DMS153 treated with DMSO at 0.1 percent for 48 hours (cell line): ENCODE results near the gene SLC35D3.
A peak's percentile ranks its signal among the peaks of the same experiment; 100 is the strongest.
"Not testable (repeated sequence)": the region's sequence is repeated elsewhere in the genome, so short reads cannot be mapped to it uniquely, and the experiment has no call there.

Experiments used
- DNase-seq: peaks from one replicate; lab custom pipeline; 2025; ENCODE audit not compliant: unreplicated experiment; lab: John Stamatoyannopoulos, UW

Gene SLC35D3

GRCh38 chr6:136921936-136922684 lies at the start of gene SLC35D3:
Gene SLC35D3 (plus strand): TSS chr6:136922301. CDS start chr6:136922429, 128 bp downstream.
- DNase-seq, result no peak

GRCh38 chr6:136873748-136874147 lies 48.4 kb upstream of the SLC35D3 start:
- DNase-seq, result no peak

GRCh38 chr6:136876469-136876868 lies 45.6 kb upstream of the SLC35D3 start:
- DNase-seq, result not testable (repeated sequence)

- DNase-seq, result no peak
These were observed 41.2 kb upstream of the SLC35D3 start for GRCh38 chr6:136880748-136881460.

- DNase-seq, result no peak
These were observed 36.0 kb upstream of the SLC35D3 start for GRCh38 chr6:136886091-136886490.

- no peak for DNase-seq
These were observed 34.1 kb upstream of the SLC35D3 start for GRCh38 chr6:136887953-136888352.

- DNase-seq, result peak; percentile 12
These were observed 32.6 kb upstream of the SLC35D3 start for GRCh38 chr6:136889271-136890193.

- no peak for DNase-seq
These were observed 31.8 kb upstream of the SLC35D3 start for GRCh38 chr6:136890194-136890839.

GRCh38 chr6:136890986-136891385 lies 31.1 kb upstream of the SLC35D3 start:
- DNase-seq, result no peak

GRCh38 chr6:136893187-136893586 lies 28.9 kb upstream of the SLC35D3 start:
- DNase-seq, result no peak

GRCh38 chr6:136895901-136896300 lies 26.2 kb upstream of the SLC35D3 start:
- DNase-seq, result no peak

- peak; percentile 54 for DNase-seq
These were observed 25.0 kb upstream of the SLC35D3 start for GRCh38 chr6:136897071-136897470.

GRCh38 chr6:136901212-136901784 lies 20.8 kb upstream of the SLC35D3 start:
- no peak for DNase-seq

GRCh38 chr6:136904477-136904876 lies 17.6 kb upstream of the SLC35D3 start:
- not testable (repeated sequence) for DNase-seq

- DNase-seq, result no peak
These were observed 7.2 kb upstream of the SLC35D3 start for GRCh38 chr6:136914947-136915346.

GRCh38 chr6:136918706-136919105 lies 3.4 kb upstream of the SLC35D3 start:
- DNase-seq, result no peak

- DNase-seq, result no peak
These were observed 1.9 kb upstream of the SLC35D3 start for GRCh38 chr6:136920216-136920615.

GRCh38 chr6:136920671-136921380 lies 1.3 kb upstream of the SLC35D3 start:
- peak; percentile 27 for DNase-seq

- peak; percentile 22 for DNase-seq
These were observed 643 bp upstream of the SLC35D3 start for GRCh38 chr6:136921381-136921935.

- no peak for DNase-seq
These were observed 545 bp downstream of the SLC35D3 start for GRCh38 chr6:136922685-136923006.
